ENCODE data around the gene LENEP. TPM values are rescaled to one million over a fixed set of nuclear protein-coding genes. Genes with fewer than 3 reads are reported as not detected.

LENEP gene
- total and polyA plus RNA-seq, 11 donors: not detected

- intact Hi-C loops (cut with DNase I): loop anchor here in 6 of 10 donors (5.0 kb wide), 1 partner anchor 35 kb away; the partner anchor contains the start of gene PYGO2 (in 6 of the 6)
- WGBS, 4 donors: 81 to 89% (median 85%) methylated on average over 15 of the region's 15 CpGs
- TF ChIP-seq POLR2A (IDR thresholded peaks at IDR 0.05) (no peak), CTCF (IDR thresholded peaks at IDR 0.05) (no peak)
- Histone ChIP-seq H3K9me3 (no peaks in the 10 kb centered on the region), H3K27me3 (no peaks in the 10 kb centered on the region), H3K4me3 (no peak overlapping the region), H3K4me1 (peaks cover 0 to 45% (median 16%) of the 10 kb centered on the region in 12 donors), H3K36me3 (peaks cover 0 to 10% (median 0%) of the 10 kb centered on the region in 9 donors), H3K27ac (no peak overlapping the region)
- DNase-seq (no peak), ATAC-seq (no peak)
These were observed 3.7 kb downstream of the LENEP start for GRCh38 chr1:154996966-154997701.

GRCh38 chr1:154998201-154998780 is 4.9 kb downstream of the LENEP start:
- peak overlapping the region in 1 of 12 donors; percentile 95 for H3K27ac ChIP-seq
- intact Hi-C loops (cut with DNase I): loop anchor here in 6 of 10 donors (2.0 to 5.0 kb wide), 2 partner anchors 13 to 36 kb away; partner anchors contain the start of gene PYGO2 (in 6 of the 6)
- peaks cover 0 to 42% (median 16%) of the 10 kb centered on the region in 12 donors for H3K4me1 ChIP-seq
- 73 to 77% (median 76%) methylated on average over 16 of the region's 16 CpGs for WGBS, 4 donors
- no peak for TF ChIP-seq POLR2A (IDR thresholded peaks at IDR 0.05)
- no peak for TF ChIP-seq CTCF (IDR thresholded peaks at IDR 0.05)
- ATAC-seq (no peak), DNase-seq (no peak)
- H3K27me3 ChIP-seq: no peaks in the 10 kb centered on the region
- H3K9me3 ChIP-seq: no peaks in the 10 kb centered on the region
- no peaks in the 10 kb centered on the region for H3K36me3 ChIP-seq
- no peak overlapping the region for H3K4me3 ChIP-seq

GRCh38 chr1:154998818-154999570 is 5.6 kb downstream of the LENEP start:
- intact Hi-C loops (cut with DNase I): loop anchor here in 7 of 10 donors (1.0 to 5.0 kb wide), 3 partner anchors 14 to 38 kb away; partner anchors contain the start of gene PYGO2 (in 7 of the 7)
- H3K9me3 ChIP-seq: no peaks in the 10 kb centered on the region
- 12 to 17% (median 14%) methylated on average over 30 to 40 of the region's 40 CpGs for WGBS, 4 donors
- H3K27me3 ChIP-seq: no peaks in the 10 kb centered on the region
- H3K27ac ChIP-seq: peak overlapping the region in 9 of 12 donors; percentile 25 to 98 (median 95)
- H3K4me3 ChIP-seq: peak overlapping the region in 11 of 12 donors; percentile 22 to 96 (median 83)
- TF ChIP-seq POLR2A (IDR thresholded peaks at IDR 0.05) (no peak), CTCF (IDR thresholded peaks at IDR 0.05) (peak; percentile 69 to 92 (median 80))
- H3K36me3 ChIP-seq: no peaks in the 10 kb centered on the region
- DNase-seq: peak; percentile 63 to 82 (median 79)
- peaks cover 0 to 45% (median 17%) of the 10 kb centered on the region in 12 donors for H3K4me1 ChIP-seq
- no peak for ATAC-seq

Measured in heart left ventricle (tissue), 16 donors.